ENCODE data around the gene DCD. TPM values are rescaled to one million over a fixed set of nuclear protein-coding genes. Genes with fewer than 3 reads are reported as not detected.
"Not testable (repeated sequence)": the region's sequence is repeated elsewhere in the genome, so short reads cannot be mapped to it uniquely, and the experiment has no call there.

The DCD gene
- total and polyA plus RNA-seq, 7 experiments from 2014 or later, result not detected

DNA sequence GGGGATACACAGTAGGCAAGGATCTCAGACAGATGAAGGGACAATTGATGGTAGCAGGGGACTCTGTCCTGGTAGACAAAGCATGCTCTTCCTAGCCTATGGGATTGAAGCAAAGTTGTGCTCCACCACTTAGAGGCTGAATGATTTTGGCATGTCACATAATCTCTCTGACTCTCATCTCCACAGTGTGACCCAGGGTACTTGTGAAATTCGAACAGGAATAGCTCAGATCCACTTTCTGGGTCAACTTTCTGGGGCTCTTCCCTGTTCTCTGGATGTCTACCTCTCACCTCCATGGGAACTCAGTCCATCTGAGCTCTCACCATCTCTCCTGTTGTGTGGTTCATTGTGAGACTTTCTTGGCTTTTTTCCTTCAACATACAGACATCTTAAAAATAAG lies 1.7 kb upstream of the DCD start:
- no peak for ATAC-seq
- H3K27me3 Mint-ChIP-seq, result peaks cover 24 to 48% (median 33%) of the 10 kb centered on the region in 5 donors

DNA sequence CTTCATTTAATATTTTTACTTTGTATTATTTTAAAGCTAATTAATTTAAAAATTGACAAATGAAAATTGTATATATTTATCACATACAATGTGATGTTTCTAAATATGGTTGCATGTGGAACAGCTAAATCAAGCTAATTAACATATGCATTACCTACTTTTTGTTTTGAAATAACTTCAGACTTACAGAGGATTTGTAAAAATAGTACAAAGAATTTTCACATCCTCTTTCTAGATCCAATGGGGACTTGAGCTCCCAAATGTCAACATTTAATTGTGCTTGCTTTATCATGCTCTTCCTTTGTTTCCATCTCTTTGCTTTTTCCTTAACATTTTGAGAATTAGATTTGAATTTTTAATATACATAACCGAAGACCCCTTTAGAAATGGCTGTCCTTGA lies 6.6 kb downstream of the DCD start:
- no peak overlapping the region for H3K4me3 ChIP-seq (ENCODE audit: low read length)
- Mint-ChIP-seq H3K27me3 (peaks cover 17 to 31% (median 26%) of the 10 kb centered on the region in 5 donors), H3K27ac (no peak overlapping the region), H3K9me3 (peaks cover 0 to 4% (median 0%) of the 10 kb centered on the region in 11 donors), H3K36me3 (no peaks in the 10 kb centered on the region), H3K4me1 (peaks cover 0 to 1% (median 0%) of the 10 kb centered on the region in 7 donors), H3K4me3 (no peak overlapping the region)
- POLR2A ChIA-PET, result interaction anchor here (0.6 kb wide), 1 partner anchor 8 kb away, joined by 3 read pairs; no protein-coding TSS in a partner anchor
- H3K27me3 ChIP-seq (ENCODE audit: control insufficient read depth in 2 of 2, insufficient read depth in 2 of 2, low read length in 2 of 2), result peaks cover 0 to 4% of the 10 kb centered on the region in 2 donors
- no peaks in the 10 kb centered on the region for H3K9me3 ChIP-seq (ENCODE audit: control insufficient read depth in 2 of 3, low read length in 3 of 3)
- ATAC-seq, result no peak
- no peaks in the 10 kb centered on the region for H3K4me1 ChIP-seq (ENCODE audit: control insufficient read depth in 2 of 2, insufficient read depth in 2 of 2, low read length in 2 of 2)
- CTCF ChIA-PET, result no interaction called here
- H3K27ac ChIP-seq (ENCODE audit: low read depth, low read length), result no peak overlapping the region
- intact Hi-C loops (cut with micrococcal nuclease), result no loop called here
- H3K36me3 ChIP-seq (ENCODE audit: control insufficient read depth in 2 of 3, insufficient read depth in 3 of 3, low read length in 3 of 3), result no peaks in the 10 kb centered on the region
- no peak for DNase-seq

More for the DNA sequence above, 1.7 kb upstream of the DCD start:
- Mint-ChIP-seq H3K4me1 (peaks cover 0 to 2% (median 0%) of the 10 kb centered on the region in 7 donors), H3K9me3 (no peaks in the 10 kb centered on the region), H3K36me3 (no peaks in the 10 kb centered on the region), H3K4me3 (no peak overlapping the region), H3K27ac (no peak overlapping the region)
- POLR2A ChIA-PET, result interaction anchor here (0.8 kb wide), 1 partner anchor 9 kb away, joined by 3 read pairs; no protein-coding TSS in a partner anchor
- Histone ChIP-seq H3K36me3 (ENCODE audit: control insufficient read depth in 2 of 3, insufficient read depth in 3 of 3, low read length in 3 of 3) (no peaks in the 10 kb centered on the region), H3K4me3 (ENCODE audit: low read length) (no peak overlapping the region), H3K27ac (ENCODE audit: low read depth, low read length) (no peak overlapping the region), H3K4me1 (ENCODE audit: control insufficient read depth in 2 of 2, insufficient read depth in 2 of 2, low read length in 2 of 2) (no peaks in the 10 kb centered on the region), H3K27me3 (ENCODE audit: control insufficient read depth in 2 of 2, insufficient read depth in 2 of 2, low read length in 2 of 2) (no peaks in the 10 kb centered on the region), H3K9me3 (ENCODE audit: control insufficient read depth in 2 of 3, low read length in 3 of 3) (no peaks in the 10 kb centered on the region)
- CTCF ChIA-PET, result interaction anchor here (0.6 kb wide), 1 partner anchor 1233 kb away, joined by 3 read pairs; no protein-coding TSS in a partner anchor
- no peak for DNase-seq
- intact Hi-C loops (cut with micrococcal nuclease), result no loop called here

DNA sequence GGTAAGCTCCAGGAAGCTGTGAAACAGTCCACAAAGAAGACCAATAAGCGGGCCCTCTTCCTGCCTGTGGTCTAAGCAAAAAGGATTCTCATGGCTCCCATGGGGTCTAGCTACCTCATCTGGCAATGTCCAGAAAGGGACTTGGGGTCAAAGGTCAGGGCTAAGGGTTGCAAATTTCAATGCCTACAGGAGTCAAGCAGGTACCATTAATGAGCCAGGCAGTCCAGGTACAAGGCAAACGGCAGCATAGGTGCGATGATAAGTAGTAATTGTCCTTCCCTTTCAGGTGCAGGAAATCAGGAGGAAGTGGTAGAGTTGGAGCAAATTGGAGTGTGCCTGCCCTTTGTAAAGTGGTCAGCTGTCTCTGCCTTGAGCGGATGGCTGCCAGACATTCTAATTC lies 7.1 kb downstream of the DCD start:
- Mint-ChIP-seq H3K4me1 (peaks cover 0 to 1% (median 0%) of the 10 kb centered on the region in 7 donors), H3K4me3 (no peak overlapping the region), H3K27me3 (peaks cover 12 to 27% (median 21%) of the 10 kb centered on the region in 5 donors), H3K36me3 (no peaks in the 10 kb centered on the region), H3K9me3 (peaks cover 0 to 4% (median 0%) of the 10 kb centered on the region in 11 donors), H3K27ac (no peak overlapping the region)
- ChIA-PET CTCF (no interaction called here), POLR2A (interaction anchor here (0.6 kb wide), 1 partner anchor 9 kb away, joined by 3 read pairs; no protein-coding TSS in a partner anchor)
- intact Hi-C loops (cut with micrococcal nuclease), result no loop called here
- no peak for ATAC-seq
- Histone ChIP-seq H3K4me1 (ENCODE audit: control insufficient read depth in 2 of 2, insufficient read depth in 2 of 2, low read length in 2 of 2) (no peaks in the 10 kb centered on the region), H3K36me3 (ENCODE audit: control insufficient read depth in 2 of 3, insufficient read depth in 3 of 3, low read length in 3 of 3) (no peaks in the 10 kb centered on the region), H3K27ac (ENCODE audit: low read depth, low read length) (no peak overlapping the region), H3K27me3 (ENCODE audit: control insufficient read depth in 2 of 2, insufficient read depth in 2 of 2, low read length in 2 of 2) (peaks cover 0 to 4% of the 10 kb centered on the region in 2 donors), H3K9me3 (ENCODE audit: control insufficient read depth in 2 of 3, low read length in 3 of 3) (no peaks in the 10 kb centered on the region), H3K4me3 (ENCODE audit: low read length) (no peak overlapping the region)
- DNase-seq, result no peak

DNA sequence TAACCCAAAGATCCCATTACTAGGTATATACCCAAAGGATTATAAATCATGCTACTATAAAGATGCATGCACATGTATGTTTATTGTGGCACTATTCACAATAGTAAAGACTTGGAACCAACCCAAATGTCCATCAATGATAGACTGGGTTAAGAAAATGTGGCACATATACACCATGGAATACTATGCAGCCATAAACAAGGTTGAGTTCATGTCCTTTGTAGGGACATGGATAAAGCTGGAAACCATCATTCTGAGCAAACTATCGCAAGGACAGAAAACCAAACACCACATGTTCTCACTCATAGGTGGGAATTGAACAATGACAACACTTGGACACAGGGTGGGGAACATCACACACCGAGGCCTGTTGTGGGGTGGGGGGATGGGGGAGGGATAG lies 9.1 kb downstream of the DCD start:
- H3K27me3 ChIP-seq (ENCODE audit: control insufficient read depth in 2 of 2, insufficient read depth in 2 of 2, low read length in 2 of 2); DNase-seq; ATAC-seq; H3K36me3 Mint-ChIP-seq; H3K4me3 ChIP-seq (ENCODE audit: low read length); H3K4me1 Mint-ChIP-seq; intact Hi-C loops (cut with micrococcal nuclease); H3K27ac ChIP-seq (ENCODE audit: low read depth, low read length); H3K27ac Mint-ChIP-seq; POLR2A ChIA-PET; H3K4me3 Mint-ChIP-seq; H3K9me3 ChIP-seq (ENCODE audit: control insufficient read depth in 2 of 3, low read length in 3 of 3); H3K36me3 ChIP-seq (ENCODE audit: control insufficient read depth in 2 of 3, insufficient read depth in 3 of 3, low read length in 3 of 3); H3K4me1 ChIP-seq (ENCODE audit: control insufficient read depth in 2 of 2, insufficient read depth in 2 of 2, low read length in 2 of 2); H3K9me3 Mint-ChIP-seq; CTCF ChIA-PET: not testable (repeated sequence)
- peaks cover 5 to 15% (median 11%) of the 10 kb centered on the region in 5 donors for H3K27me3 Mint-ChIP-seq

DNA sequence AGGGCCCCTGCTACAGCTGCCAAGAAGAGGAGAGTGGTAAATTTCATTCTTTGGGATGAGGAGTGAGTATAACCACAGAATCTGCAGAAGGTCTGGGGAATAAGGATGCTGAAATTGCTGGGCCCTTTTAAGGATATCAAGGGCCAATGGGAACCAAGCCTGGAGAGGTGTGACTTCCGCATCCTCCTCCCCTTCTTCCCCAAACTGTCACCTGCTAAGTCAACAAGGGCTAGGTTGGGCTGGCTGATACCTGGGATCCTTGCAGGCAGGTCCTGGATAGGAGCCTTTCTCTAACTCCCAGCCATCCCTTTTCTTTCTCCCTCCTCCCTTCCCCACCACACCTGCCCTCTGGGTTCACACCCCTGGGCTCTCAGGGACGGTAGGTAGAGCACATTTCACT lies 13.4 kb downstream of the DCD start, which contains the start of gene LACRT:
LACRT (minus strand) TSS at position 101 of the 400 bp plus-strand sequence; CDS start at position 47, 54 bp downstream.
- Mint-ChIP-seq H3K9me3 (peaks cover 0 to 4% (median 0%) of the 10 kb centered on the region in 11 donors), H3K36me3 (no peaks in the 10 kb centered on the region), H3K27me3 (peaks cover 5 to 21% (median 9%) of the 10 kb centered on the region in 5 donors), H3K4me1 (no peaks in the 10 kb centered on the region), H3K4me3 (no peak within 1 kb of the TSS), H3K27ac (peak within 1 kb of the TSS in 1 of 9 donors; percentile 2)
- Histone ChIP-seq H3K27ac (ENCODE audit: low read depth, low read length) (no peak within 1 kb of the TSS), H3K27me3 (ENCODE audit: control insufficient read depth in 2 of 2, insufficient read depth in 2 of 2, low read length in 2 of 2) (no peaks in the 10 kb centered on the region), H3K4me1 (ENCODE audit: control insufficient read depth in 2 of 2, insufficient read depth in 2 of 2, low read length in 2 of 2) (no peaks in the 10 kb centered on the region), H3K9me3 (ENCODE audit: control insufficient read depth in 2 of 3, low read length in 3 of 3) (no peaks in the 10 kb centered on the region), H3K4me3 (ENCODE audit: low read length) (no peak within 1 kb of the TSS), H3K36me3 (ENCODE audit: control insufficient read depth in 2 of 3, insufficient read depth in 3 of 3, low read length in 3 of 3) (no peaks in the 10 kb centered on the region)
- intact Hi-C loops (cut with micrococcal nuclease), result no loop called here
- ChIA-PET POLR2A (no interaction called here), CTCF (no interaction called here)
- ATAC-seq, result no peak
- DNase-seq, result no peak

DNA sequence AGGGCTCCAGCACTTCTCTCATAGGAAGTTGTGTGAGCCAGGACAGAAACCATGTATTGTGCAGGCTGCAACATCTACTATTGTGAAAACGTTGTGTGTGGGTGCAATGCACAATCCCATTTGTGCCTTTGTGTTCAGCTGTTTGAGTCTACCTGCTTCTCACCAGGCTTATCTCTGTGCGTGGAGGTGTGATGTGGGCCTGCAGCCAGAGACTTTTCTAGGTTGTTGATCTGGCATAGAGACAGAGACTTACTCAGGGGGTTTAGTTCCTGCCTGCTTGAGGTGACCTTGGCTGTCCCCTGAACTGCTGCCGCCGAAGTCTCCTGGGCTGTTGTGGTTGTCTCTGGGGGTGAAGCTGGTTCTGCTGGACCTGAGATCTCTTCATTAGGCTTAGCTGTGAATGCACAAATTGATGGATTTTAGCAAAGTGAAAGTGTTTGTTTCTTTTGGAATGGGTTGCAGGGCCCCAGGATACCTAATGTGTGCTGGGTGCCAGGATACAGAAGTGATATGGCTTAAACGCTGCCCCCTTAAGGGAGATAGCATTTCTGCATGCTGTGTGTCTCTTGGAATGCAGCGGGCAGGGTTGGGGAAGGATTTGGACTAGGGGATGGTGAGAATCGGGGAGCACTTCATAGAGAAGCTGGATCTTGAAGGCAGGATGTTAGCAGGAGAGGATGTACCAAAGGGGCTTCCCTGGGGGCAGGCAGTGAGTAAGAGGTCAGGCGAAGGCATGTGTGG lies 16.0 kb downstream of the DCD start:
- Histone ChIP-seq H3K27me3 (ENCODE audit: control insufficient read depth in 2 of 2, insufficient read depth in 2 of 2, low read length in 2 of 2) (no peaks in the 10 kb centered on the region), H3K27ac (ENCODE audit: low read depth, low read length) (no peak overlapping the region), H3K4me1 (ENCODE audit: control insufficient read depth in 2 of 2, insufficient read depth in 2 of 2, low read length in 2 of 2) (no peaks in the 10 kb centered on the region), H3K4me3 (ENCODE audit: low read length) (no peak overlapping the region), H3K9me3 (ENCODE audit: control insufficient read depth in 2 of 3, low read length in 3 of 3) (peaks cover 0 to 5% (median 0%) of the 10 kb centered on the region in 3 experiments), H3K36me3 (ENCODE audit: control insufficient read depth in 2 of 3, insufficient read depth in 3 of 3, low read length in 3 of 3) (no peaks in the 10 kb centered on the region)
- H3K36me3 Mint-ChIP-seq, result peaks cover 0 to 6% (median 0%) of the 10 kb centered on the region in 5 donors
- ATAC-seq (no peak), DNase-seq (no peak)
- H3K27me3 Mint-ChIP-seq, result peaks cover 9 to 39% (median 24%) of the 10 kb centered on the region in 5 donors
- CTCF ChIA-PET, result no interaction called here
- POLR2A ChIA-PET, result no interaction called here
- no peaks in the 10 kb centered on the region for H3K4me1 Mint-ChIP-seq
- H3K27ac Mint-ChIP-seq, result no peak overlapping the region
- intact Hi-C loops (cut with micrococcal nuclease), result no loop called here
- H3K4me3 Mint-ChIP-seq, result no peak overlapping the region
- peaks cover 3 to 17% (median 6%) of the 10 kb centered on the region in 11 donors for H3K9me3 Mint-ChIP-seq

Measured in naive thymus-derived CD4-positive, alpha-beta T cell (primary cell).